Fibroblast of lung (primary cell): Measurements from ENCODE around the gene NINL. TPM values are rescaled to one million over a fixed set of nuclear protein-coding genes. Genes with fewer than 3 reads are reported as not detected.

Experiments used
- DNase-seq, 2 donors: peaks; one replicate each; pipeline versions ENCODE4 v3.0.0 to v3.0.0-alpha.2; 2010; ENCODE audit warnings: low read depth in 2 of 2
- H2AFZ ChIP-seq: 2 replicates; pipeline ENCODE4 v1.5.1; 2012; ENCODE audit warnings: low read length, control low read depth, inconsistent platforms
- H3K27ac ChIP-seq: 2 replicates; pipeline ENCODE4 v1.5.1; 2011; ENCODE audit warnings: low read length, control low read depth; ENCODE audit not compliant: insufficient read depth
- H3K27me3 ChIP-seq: 2 replicates; pipeline ENCODE4 v1.5.1; 2011; ENCODE audit warnings: mild to moderate bottlenecking, low read length; ENCODE audit not compliant: control insufficient read depth, insufficient read depth
- H3K36me3 ChIP-seq: 2 replicates; pipeline ENCODE4 v1.5.1; 2011; ENCODE audit warnings: low read length; ENCODE audit not compliant: control insufficient read depth, insufficient read depth
- H3K4me1 ChIP-seq: 2 replicates; pipeline ENCODE4 v1.5.1; 2011; ENCODE audit warnings: low read length; ENCODE audit not compliant: control insufficient read depth, insufficient read depth; ENCODE audit errors: extremely low read depth
- H3K4me2 ChIP-seq: 2 replicates; pipeline ENCODE4 v1.5.1; 2011; ENCODE audit warnings: low read length, control low read depth; ENCODE audit not compliant: insufficient read depth; ENCODE audit errors: extremely low read depth
- H3K4me3 ChIP-seq, 4 experiments: fragments of 200-600 bp in 1 of 4; sonication (generic) in 1 of 4; replicated peaks in 1 of 4; 2 replicates each; pipeline ENCODE4 v1.5.1; 2011 to 2016; ENCODE audit warnings: low read length in 4 of 4, low read depth in 3 of 4, mild to moderate bottlenecking in 3 of 4, control low read depth in 2 of 4, inconsistent platforms in 1 of 4, mixed read lengths in 1 of 4; ENCODE audit not compliant: insufficient read depth in 1 of 4; ENCODE audit errors: control extremely low read depth in 1 of 4
- H3K79me2 ChIP-seq: 2 replicates; pipeline ENCODE4 v1.5.1; 2012; ENCODE audit warnings: mild to moderate bottlenecking, low read length, inconsistent platforms; ENCODE audit not compliant: control insufficient read depth, insufficient read depth
- H3K9ac ChIP-seq: 2 replicates; pipeline ENCODE4 v1.5.1; 2011; ENCODE audit warnings: mild to moderate bottlenecking, low read length, control low read depth; ENCODE audit not compliant: insufficient read depth
- H3K9me3 ChIP-seq: 2 replicates; pipeline ENCODE4 v1.5.1; 2012; ENCODE audit warnings: low read depth, low read length; ENCODE audit not compliant: control insufficient read depth, insufficient read depth
- H4K20me1 ChIP-seq: 2 replicates; pipeline ENCODE4 v1.5.1; 2011; ENCODE audit warnings: low read length; ENCODE audit not compliant: control insufficient read depth, insufficient read depth; ENCODE audit errors: extremely low read depth
- CTCF ChIP-seq, 2 donors: IDR thresholded peaks in 1 of 2; conservative IDR thresholded peaks in 1 of 2; 1 replicate in 1 of 2; 2 replicates in 1 of 2; pipeline ENCODE4 v1.5.1; 2011 to 2012; ENCODE audit warnings: low read length in 2 of 2, control low read depth in 1 of 2, inconsistent platforms in 1 of 2, low read depth in 1 of 2, mild to moderate bottlenecking in 1 of 2
- EZH2 ChIP-seq: IDR thresholded peaks from 2 replicates; pipeline ENCODE4 v1.5.1; 2012; ENCODE audit warnings: low read length, control low read depth, mild to moderate bottlenecking; ENCODE audit errors: missing control alignments
- polyA plus RNA-seq, 2 donors: library from polyadenylated mRNA; depleted of rRNA in 1 of 2; stranded (reverse) in 1 of 2; unstranded in 1 of 2; fragments of >200 nt; gene quantifications; 2 replicates each; pipeline ENCODE4 v1.2.1, GENCODE V29; 2011 to 2012; ENCODE audit warnings: missing spikeins in 1 of 2
- total RNA-seq: library from RNA; depleted of rRNA; stranded (reverse); fragments of >200 nt; gene quantifications from 2 replicates; pipeline ENCODE4 v1.2.1, GENCODE V29; 2014

The NINL gene
- total and polyA plus RNA-seq, 2 donors (not counting 1 experiment from before 2014, with no cell fraction given) = 4.4 to 16.3 TPM

- Histone ChIP-seq H3K9ac (no peak overlapping the region), H3K9me3 (no peaks in the 10 kb centered on the region), H3K27me3 (no peaks in the 10 kb centered on the region), H3K4me1 (no peaks in the 10 kb centered on the region), H3K36me3 (peaks cover 3% of the 10 kb centered on the region), H3K79me2 (no peaks in the 10 kb centered on the region), H4K20me1 (no peaks in the 10 kb centered on the region), H3K4me3 (no peak overlapping the region), H2AFZ (no peak overlapping the region), H3K4me2 (no peak overlapping the region), H3K27ac (no peak overlapping the region)
- no peak for DNase-seq
- no peak for TF ChIP-seq CTCF (conservative IDR thresholded peaks at IDR 0.05 in 1 of 2, IDR thresholded peaks at IDR 0.05 in 1 of 2; ENCODE audit: low read depth in 1 of 2, low read length in 2 of 2)
- no peak for TF ChIP-seq EZH2
Measured at GRCh38 chr20:25481918-25482253, 103.4 kb downstream of the NINL start.

- Histone ChIP-seq H3K27me3 (no peaks in the 10 kb centered on the region), H3K4me1 (no peaks in the 10 kb centered on the region), H3K4me2 (no peak overlapping the region), H4K20me1 (no peaks in the 10 kb centered on the region), H3K27ac (no peak overlapping the region), H3K9ac (no peak overlapping the region), H3K36me3 (peaks cover 3% of the 10 kb centered on the region), H2AFZ (no peak overlapping the region), H3K79me2 (no peaks in the 10 kb centered on the region), H3K9me3 (no peaks in the 10 kb centered on the region), H3K4me3 (no peak overlapping the region)
- peak; percentile 8 to 10 for TF ChIP-seq CTCF (conservative IDR thresholded peaks at IDR 0.05 in 1 of 2, IDR thresholded peaks at IDR 0.05 in 1 of 2; ENCODE audit: low read depth in 1 of 2, low read length in 2 of 2)
- no peak for TF ChIP-seq EZH2
- DNase-seq = no peak
Measured at GRCh38 chr20:25481235-25481917, 104.0 kb downstream of the NINL start.

- Histone ChIP-seq H3K79me2 (no peaks in the 10 kb centered on the region), H3K36me3 (peaks cover 3% of the 10 kb centered on the region), H3K27ac (no peak overlapping the region), H3K4me3 (no peak overlapping the region), H2AFZ (no peak overlapping the region), H3K4me2 (no peak overlapping the region), H3K9ac (no peak overlapping the region), H4K20me1 (no peaks in the 10 kb centered on the region), H3K9me3 (no peaks in the 10 kb centered on the region), H3K4me1 (no peaks in the 10 kb centered on the region), H3K27me3 (no peaks in the 10 kb centered on the region)
- no peak for TF ChIP-seq EZH2
- TF ChIP-seq CTCF (conservative IDR thresholded peaks at IDR 0.05 in 1 of 2, IDR thresholded peaks at IDR 0.05 in 1 of 2; ENCODE audit: low read depth in 1 of 2, low read length in 2 of 2) = no peak
- DNase-seq = no peak
Measured at GRCh38 chr20:25480797-25481196, 104.5 kb downstream of the NINL start.
